ENCODE measurements around the gene HS3ST3B1.

The HS3ST3B1 gene

GRCh38 chr17:14303343-14304221, 2.7 kb downstream of the HS3ST3B1 start:
- peak in 1 of 4 experiments; percentile 20 for DNase-seq

GRCh38 chr17:14304222-14304772, 3.4 kb downstream of the HS3ST3B1 start:
- DNase-seq = no peak

GRCh38 chr17:14304773-14305517, 4.1 kb downstream of the HS3ST3B1 start:
- DNase-seq = no peak

- no peak for DNase-seq
These were observed 5.1 kb downstream of the HS3ST3B1 start for GRCh38 chr17:14305785-14306496.

GRCh38 chr17:14306596-14306995, 5.7 kb downstream of the HS3ST3B1 start:
- DNase-seq = no peak

- DNase-seq = no peak
These were observed 6.7 kb downstream of the HS3ST3B1 start for GRCh38 chr17:14307560-14308024.

- no peak for DNase-seq
These were observed 7.7 kb downstream of the HS3ST3B1 start for GRCh38 chr17:14308636-14308964.

GRCh38 chr17:14308965-14309879, 8.3 kb downstream of the HS3ST3B1 start:
- DNase-seq = peak; percentile 81 to 86 (median 84)

- DNase-seq = no peak
These were observed 9.2 kb downstream of the HS3ST3B1 start for GRCh38 chr17:14310101-14310500.

- DNase-seq = no peak
These were observed 9.7 kb downstream of the HS3ST3B1 start for GRCh38 chr17:14310605-14311004.

- no peak for DNase-seq
These were observed 10.4 kb downstream of the HS3ST3B1 start for GRCh38 chr17:14311186-14311705.

GRCh38 chr17:14311981-14312380, 11.1 kb downstream of the HS3ST3B1 start:
- DNase-seq = no peak

GRCh38 chr17:14312522-14312921, 11.6 kb downstream of the HS3ST3B1 start:
- DNase-seq = no peak

GRCh38 chr17:14316126-14316832, 15.4 kb downstream of the HS3ST3B1 start:
- DNase-seq = no peak

GRCh38 chr17:14317383-14317782, 16.5 kb downstream of the HS3ST3B1 start:
- no peak for DNase-seq

- DNase-seq = no peak
These were observed 17.4 kb downstream of the HS3ST3B1 start for GRCh38 chr17:14318109-14318917.

- no peak for DNase-seq
These were observed 18.0 kb downstream of the HS3ST3B1 start for GRCh38 chr17:14318918-14319205.

GRCh38 chr17:14320098-14320497, 19.2 kb downstream of the HS3ST3B1 start:
- no peak for DNase-seq

GRCh38 chr17:14320734-14321475, 20.0 kb downstream of the HS3ST3B1 start:
- no peak for DNase-seq
